HG03095 (cell line): ENCODE data around the gene TEX19.

Experiments used
- ATAC-seq: cut with Tn5 transposase; IDR thresholded peaks from one replicate; pipeline ENCODE4 v1.9.1; 2021; ENCODE audit warnings: moderate library complexity; ENCODE audit not compliant: unreplicated experiment

TEX19 gene

GRCh38 chr17:82386881-82387704 lies 28.0 kb downstream of the TEX19 start:
- ATAC-seq: no peak

GRCh38 chr17:82387705-82388106 lies 28.7 kb downstream of the TEX19 start:
- no peak for ATAC-seq

GRCh38 chr17:82388223-82388921 lies 29.3 kb downstream of the TEX19 start:
- no peak for ATAC-seq

DNA sequence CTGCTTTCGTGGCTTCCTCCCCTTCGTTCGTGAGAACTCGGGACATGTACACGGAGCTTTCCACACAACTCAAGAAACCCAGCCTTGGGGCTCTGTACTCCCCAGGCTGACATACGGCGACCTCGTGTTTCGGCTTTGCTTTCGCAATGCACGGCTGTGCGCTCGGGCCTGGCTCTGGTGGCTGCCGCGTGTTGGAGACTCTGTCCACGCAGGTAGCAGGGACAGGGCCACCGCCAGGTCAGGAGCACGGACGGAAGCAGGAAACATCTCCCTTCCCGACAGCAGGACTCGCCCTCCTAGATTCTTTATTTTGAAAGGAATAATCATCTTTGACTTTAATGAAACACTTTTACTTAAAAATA lies 29.9 kb downstream of the TEX19 start:
- ATAC-seq: no peak

- no peak for ATAC-seq
Observed at GRCh38 chr17:82389379-82389778, 30.3 kb downstream of the TEX19 start.

DNA sequence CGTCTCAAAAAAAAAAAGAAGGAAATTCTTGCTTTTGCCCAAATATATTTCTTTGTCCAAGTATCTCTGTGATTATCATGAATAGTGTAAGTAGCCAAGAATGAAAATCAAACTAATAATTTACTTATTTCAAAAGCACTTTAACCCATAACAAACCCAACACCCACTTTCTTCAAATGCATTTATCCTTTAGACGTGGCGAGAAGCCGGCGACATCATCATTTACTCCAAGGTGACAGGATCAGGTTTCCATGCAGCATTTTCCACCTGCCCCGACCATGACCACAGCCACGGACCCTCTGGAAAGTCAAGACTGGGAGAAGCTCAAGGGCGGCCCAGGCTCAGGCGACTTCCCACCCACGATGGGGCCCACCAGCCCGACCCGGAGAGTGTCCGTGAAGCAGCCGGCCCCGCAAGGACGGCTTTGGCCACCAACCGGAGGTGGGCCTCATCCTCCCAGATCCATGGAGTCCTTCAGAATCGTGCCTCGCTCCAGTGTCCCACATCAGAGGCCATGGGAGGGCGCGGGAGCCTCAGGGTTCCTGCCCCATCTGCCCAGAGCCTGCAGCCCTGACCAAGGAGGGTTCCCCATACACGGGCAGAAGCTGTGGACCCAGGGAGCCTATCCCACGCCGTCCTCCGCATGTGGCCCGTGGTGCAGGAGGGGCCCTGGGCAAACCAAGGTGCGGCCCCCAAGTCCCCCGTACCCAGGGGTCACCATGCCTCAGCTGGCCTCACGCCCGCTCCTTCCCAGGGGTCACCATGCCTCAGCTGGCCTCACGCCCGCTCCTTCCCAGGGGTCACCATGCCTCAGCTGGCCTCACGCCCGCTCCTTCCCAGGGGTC lies 31.2 kb downstream of the TEX19 start:
- no peak for ATAC-seq

GRCh38 chr17:82390860-82391435 lies 31.9 kb downstream of the TEX19 start:
- ATAC-seq: no peak

- ATAC-seq: no peak
Observed at GRCh38 chr17:82391496-82392066, 32.5 kb downstream of the TEX19 start.

DNA sequence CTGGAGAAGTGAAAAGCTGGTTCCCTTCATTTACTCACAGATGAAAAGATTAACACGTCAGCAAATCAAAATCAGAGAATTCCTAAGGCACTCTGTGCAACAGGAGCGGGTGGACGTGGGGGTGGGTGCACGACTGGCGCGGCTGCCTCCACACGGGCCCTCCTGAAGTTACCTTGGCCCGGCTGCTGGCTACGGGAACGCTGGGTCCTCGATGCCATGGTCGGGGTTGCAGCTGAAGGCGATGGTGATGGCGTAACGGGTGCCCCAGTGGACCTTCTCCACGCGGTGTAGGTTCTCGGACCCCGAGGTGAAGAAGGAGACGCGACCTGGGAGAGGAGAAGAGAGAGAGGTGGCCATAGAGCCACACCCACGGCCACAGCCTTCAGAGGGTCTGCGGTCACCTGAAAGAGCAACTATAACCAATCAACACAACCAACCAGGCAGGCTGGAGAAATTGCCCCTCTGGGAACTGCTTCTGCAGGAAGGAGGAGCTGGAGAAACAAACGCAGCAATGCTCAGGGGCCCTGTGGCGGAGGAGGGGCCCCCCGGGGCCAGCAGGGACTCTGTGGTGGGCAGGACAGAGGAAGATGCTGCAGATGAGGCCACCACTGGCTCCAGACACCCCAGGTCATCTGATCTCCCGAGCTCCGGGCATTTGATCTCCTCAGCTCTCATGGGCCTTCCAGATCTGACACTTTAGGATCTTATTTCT lies 33.3 kb downstream of the TEX19 start:
- no peak for ATAC-seq

- no peak for ATAC-seq
Observed at GRCh38 chr17:82392941-82393340, 33.9 kb downstream of the TEX19 start.

DNA sequence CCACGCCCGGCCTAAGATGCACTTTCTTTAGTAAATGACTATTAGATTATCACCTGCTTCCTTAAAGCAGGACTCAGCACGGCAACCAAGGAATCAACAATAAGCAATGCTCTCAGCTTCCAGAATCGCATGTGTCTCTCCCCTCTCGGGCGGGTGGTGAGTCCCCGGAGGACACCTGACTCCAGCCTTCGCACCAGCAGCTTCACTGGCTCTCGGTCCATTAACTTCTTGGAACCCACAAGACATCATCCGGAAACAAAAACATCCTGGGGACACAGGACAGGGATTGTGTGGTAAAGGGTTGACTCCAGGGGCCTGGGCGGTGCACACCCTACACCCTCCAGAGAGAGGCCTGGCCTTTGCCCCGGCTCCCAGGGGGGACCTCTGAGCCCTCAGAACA lies 35.2 kb downstream of the TEX19 start:
- no peak for ATAC-seq

- ATAC-seq: no peak
Observed at GRCh38 chr17:82396601-82397435, 37.8 kb downstream of the TEX19 start.

GRCh38 chr17:82397449-82398335 lies 38.6 kb downstream of the TEX19 start:
- no peak for ATAC-seq

DNA sequence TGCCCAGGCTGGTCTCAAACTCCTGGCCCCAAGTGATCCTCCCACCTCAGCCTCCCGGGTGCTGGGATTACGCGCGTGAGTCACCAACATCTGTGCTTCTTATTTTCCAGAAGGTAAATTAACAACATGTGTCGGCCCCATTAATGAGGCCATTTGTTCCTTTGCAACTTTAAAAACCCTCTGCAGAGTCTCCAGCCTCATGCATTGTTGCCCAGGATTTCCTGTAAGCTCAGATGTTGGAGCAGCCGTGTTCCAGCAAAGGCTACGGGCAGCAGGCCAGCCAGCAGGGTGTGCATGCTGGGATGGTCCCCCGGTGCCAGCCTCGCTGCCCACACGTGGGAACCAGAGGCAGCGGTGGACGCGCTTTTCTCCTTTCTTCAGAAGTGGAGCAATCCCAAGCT lies 40.0 kb downstream of the TEX19 start:
- no peak for ATAC-seq

GRCh38 chr17:82399601-82400101 lies 40.6 kb downstream of the TEX19 start:
- no peak for ATAC-seq

DNA sequence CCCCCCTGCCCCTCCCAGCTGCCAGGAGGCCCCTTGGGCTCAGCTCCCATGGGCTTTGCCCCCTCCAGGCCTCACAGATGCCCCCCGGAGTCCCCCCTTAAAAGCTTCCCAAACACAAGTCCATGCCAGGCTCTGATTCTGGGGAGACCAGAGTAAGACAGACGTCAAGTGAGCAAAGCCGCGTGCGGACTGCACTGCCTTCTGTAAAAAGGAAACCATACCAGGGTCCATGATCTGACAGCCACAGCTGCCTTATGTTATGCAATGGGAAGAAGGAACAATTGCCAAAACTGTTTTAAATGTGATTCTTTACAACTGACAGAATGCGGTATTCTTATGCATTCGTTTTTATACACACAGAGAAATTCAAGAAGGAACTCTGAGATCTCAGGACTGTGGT lies 41.2 kb downstream of the TEX19 start:
- ATAC-seq: no peak

- ATAC-seq: no peak
Observed at GRCh38 chr17:82400830-82401229, 41.8 kb downstream of the TEX19 start.

DNA sequence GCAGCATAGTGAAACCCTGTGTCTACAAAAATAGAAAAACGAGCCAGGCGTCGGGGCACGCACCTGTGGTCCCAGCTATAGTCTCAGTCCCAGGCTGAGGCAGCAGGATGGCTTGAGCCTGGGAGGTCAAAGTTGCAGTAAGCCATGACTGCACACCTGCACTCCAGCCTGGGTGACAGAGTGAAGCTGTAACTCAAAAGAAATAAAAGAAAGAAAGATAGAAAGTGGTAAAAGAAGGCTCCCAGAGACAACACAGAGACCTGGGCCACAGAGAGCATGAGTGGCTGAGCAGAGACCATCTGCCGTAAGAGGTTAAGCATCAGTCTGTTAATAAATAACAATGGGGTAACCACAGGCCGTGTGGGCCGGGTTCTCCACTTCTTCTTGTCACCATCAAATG lies 43.8 kb downstream of the TEX19 start:
- ATAC-seq: peak; percentile 54
